Anterior cingulate cortex (tissue), 58 donors: ENCODE results near the gene NPHS1.

ENCODE experiments used
- DNase-seq, 58 donors: peaks; one replicate each; lab custom pipeline; 2025; lab: John Stamatoyannopoulos, UW

NPHS1 gene

GRCh38 chr19:35777961-35778360, 74.3 kb downstream of the NPHS1 start:
- DNase-seq, result no peak

- peak in 21 of 58 donors; percentile 5 to 60 (median 25) for DNase-seq
Observed at GRCh38 chr19:35777086-35777841, 75.0 kb downstream of the NPHS1 start.

- peak in 5 of 58 donors; percentile 11 to 32 (median 16) for DNase-seq
Observed at GRCh38 chr19:35776102-35776788, 76.1 kb downstream of the NPHS1 start.
